ENCODE measurements around the gene AMOTL1.

GRCh38 chr11:94750319-94751217, 17.6 kb upstream of the AMOTL1 start:
- TF ChIP-seq CTCF (IDR thresholded peaks at IDR 0.05; ENCODE audit: insufficient read depth, low read length) (no peak), SPI1 (IDR thresholded peaks at IDR 0.05; ENCODE audit: borderline replicate concordance, low read depth) (no peak), REST (IDR thresholded peaks at IDR 0.05; ENCODE audit: insufficient replicate concordance, low read depth) (no peak), GABPA (IDR thresholded peaks at IDR 0.05; ENCODE audit: low read depth) (no peak), POLR2AphosphoS5 (IDR thresholded peaks at IDR 0.05; ENCODE audit: low read depth) (no peak)
